HepG2 (cell line): ENCODE measurements around the gene SIAH1. TPM values are rescaled to one million over a fixed set of nuclear protein-coding genes. Genes with fewer than 3 reads are reported as not detected.

Source experiments
- HHEX ChIP-seq: IDR thresholded peaks from 2 replicates; pipeline ENCODE4 v1.6.1; 2016; ENCODE audit warnings: control low read depth
- MED1 ChIP-seq: sonication (generic); formaldehyde crosslinking; IDR thresholded peaks from 2 replicates; pipeline ENCODE4 v1.4.0; 2020; ENCODE audit warnings: missing genetic modification reagents
- NFIB ChIP-seq: sonication (generic); formaldehyde crosslinking; IDR thresholded peaks from 2 replicates; pipeline ENCODE4 v1.9.0; 2021; ENCODE audit warnings: missing genetic modification reagents, mild to moderate bottlenecking, borderline replicate concordance
- RXRB ChIP-seq: IDR thresholded peaks from 2 replicates; pipeline ENCODE4 v1.6.1; 2016; ENCODE audit warnings: borderline replicate concordance, missing genetic modification reagents, missing compliant biosample characterization
- SOX13 ChIP-seq, 3 experiments: fragments of 450-650 bp in 1 of 3; sonication (generic) in 1 of 3; formaldehyde crosslinking in 1 of 3; IDR thresholded peaks in 2 of 3; conservative IDR thresholded peaks in 1 of 3; 2 replicates each; pipeline versions ENCODE4 v1.5.0 to v1.6.1; 2016 to 2020; ENCODE audit warnings: antibody characterized with exemption in 1 of 3, mild to moderate bottlenecking in 1 of 3, missing compliant biosample characterization in 1 of 3, missing genetic modification reagents in 1 of 3, moderate library complexity in 1 of 3
- TEAD3 ChIP-seq: optimal IDR thresholded peaks from 2 replicates; pipeline ENCODE3; 2016; ENCODE audit warnings: borderline replicate concordance
- ZNF136 ChIP-seq: sonication (generic); formaldehyde crosslinking; IDR thresholded peaks from 2 replicates; pipeline ENCODE4 v1.8.1; 2022; ENCODE audit warnings: low read depth, mild to moderate bottlenecking, moderate library complexity, missing genetic modification reagents
- ZNF235 ChIP-seq: sonication (generic); formaldehyde crosslinking; IDR thresholded peaks from 2 replicates; pipeline ENCODE4 v1.8.1; 2023; ENCODE audit warnings: mild to moderate bottlenecking, missing genetic modification reagents, borderline replicate concordance
- ZSCAN25 ChIP-seq: sonication (generic); formaldehyde crosslinking; IDR thresholded peaks from 2 replicates; pipeline ENCODE4 v1.8.0; 2022; ENCODE audit warnings: mild to moderate bottlenecking, missing genetic modification reagents
- polyA plus RNA-seq, 8 experiments: library from polyadenylated mRNA; depleted of rRNA in 3 of 8; stranded (reverse) in 7 of 8; unstranded in 1 of 8; fragments of >200 nt; fragmentation: Illumina TruSeq in 4 of 8; extraction: Trizol in 4 of 8; gene quantifications; 2 replicates each; pipeline versions ENCODE4 v1.2.1 to v1.2.3, GENCODE V29; 2011 to 2016; ENCODE audit warnings: low read depth in 4 of 8, missing spikeins in 1 of 8, mixed read lengths in 1 of 8; ENCODE audit not compliant: insufficient read depth in 1 of 8
- total RNA-seq, 5 experiments: library from RNA; depleted of rRNA; stranded (reverse); fragments of >200 nt; fragmentation: Illumina TruSeq; extraction: Trizol; gene quantifications; 2 replicates each; pipeline ENCODE4 v1.2.3, GENCODE V29; 2016; ENCODE audit warnings: low read depth in 1 of 5
- TF ChIP-seq, protein P1 (sequence below): sonication (generic); formaldehyde crosslinking; IDR thresholded peaks from 2 replicates; pipeline ENCODE4 v1.4.0; 2020; ENCODE audit warnings: missing genetic modification reagents, mild to moderate bottlenecking, borderline replicate concordance
- TF ChIP-seq, protein P2 (sequence below): sonication (generic); formaldehyde crosslinking; IDR thresholded peaks from 2 replicates; pipeline ENCODE4 v1.4.0; 2020; ENCODE audit warnings: mild to moderate bottlenecking, missing genetic modification reagents
- TF ChIP-seq, protein P3 (sequence below): sonication (generic); formaldehyde crosslinking; IDR thresholded peaks from 2 replicates; pipeline ENCODE4 v1.5.0; 2020; ENCODE audit warnings: mild to moderate bottlenecking, missing genetic modification reagents, borderline replicate concordance
- TF ChIP-seq, protein P4 (sequence below): sonication (generic); formaldehyde crosslinking; IDR thresholded peaks from 2 replicates; pipeline ENCODE4 v1.5.1; 2020; ENCODE audit warnings: missing genetic modification reagents, mild to moderate bottlenecking, borderline replicate concordance
- TF ChIP-seq, protein P5 (sequence below): sonication (generic); formaldehyde crosslinking; IDR thresholded peaks from 2 replicates; pipeline ENCODE4 v1.4.0; 2020; ENCODE audit warnings: missing genetic modification reagents, mild to moderate bottlenecking, borderline replicate concordance
- TF ChIP-seq, protein P6 (sequence below): IDR thresholded peaks from 2 replicates; pipeline ENCODE4 v1.6.1; 2016

SIAH1 gene
- total and polyA plus RNA-seq, 2 of the 13 experiments (the other 11 are each of a cell fraction or from before 2014, with no cell fraction given), result 16.0 to 28.6 TPM

DNA sequence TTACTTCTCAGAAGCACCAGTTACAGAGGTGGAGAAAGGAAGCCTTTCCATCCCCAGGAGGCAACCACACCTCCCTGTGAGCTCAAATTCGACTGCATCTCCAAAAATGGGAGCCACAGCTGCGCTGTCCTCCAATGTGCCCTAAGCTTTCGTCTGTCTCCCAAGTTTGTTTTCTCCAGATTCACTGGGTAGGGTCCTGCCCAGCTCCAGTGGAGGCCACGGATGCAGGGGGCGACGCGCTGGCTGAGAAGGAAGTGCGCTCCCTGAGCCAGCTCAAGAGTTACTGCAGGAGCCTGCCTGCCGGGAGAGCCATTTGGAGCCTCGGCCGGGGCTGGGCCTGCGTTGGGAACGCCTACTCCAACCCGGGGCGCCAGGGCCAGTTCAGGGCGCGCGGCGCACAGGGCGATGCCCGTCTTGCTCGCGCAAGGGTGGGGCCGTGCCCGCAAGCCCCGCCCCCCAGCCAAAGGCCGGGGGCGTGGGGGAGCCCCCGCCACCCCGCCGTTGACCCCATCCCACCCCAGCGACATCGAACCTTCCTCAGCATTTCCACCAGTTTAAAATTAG, 19.5 kb downstream of the SIAH1 start (continued):
- TF ChIP-seq, protein P1, sequence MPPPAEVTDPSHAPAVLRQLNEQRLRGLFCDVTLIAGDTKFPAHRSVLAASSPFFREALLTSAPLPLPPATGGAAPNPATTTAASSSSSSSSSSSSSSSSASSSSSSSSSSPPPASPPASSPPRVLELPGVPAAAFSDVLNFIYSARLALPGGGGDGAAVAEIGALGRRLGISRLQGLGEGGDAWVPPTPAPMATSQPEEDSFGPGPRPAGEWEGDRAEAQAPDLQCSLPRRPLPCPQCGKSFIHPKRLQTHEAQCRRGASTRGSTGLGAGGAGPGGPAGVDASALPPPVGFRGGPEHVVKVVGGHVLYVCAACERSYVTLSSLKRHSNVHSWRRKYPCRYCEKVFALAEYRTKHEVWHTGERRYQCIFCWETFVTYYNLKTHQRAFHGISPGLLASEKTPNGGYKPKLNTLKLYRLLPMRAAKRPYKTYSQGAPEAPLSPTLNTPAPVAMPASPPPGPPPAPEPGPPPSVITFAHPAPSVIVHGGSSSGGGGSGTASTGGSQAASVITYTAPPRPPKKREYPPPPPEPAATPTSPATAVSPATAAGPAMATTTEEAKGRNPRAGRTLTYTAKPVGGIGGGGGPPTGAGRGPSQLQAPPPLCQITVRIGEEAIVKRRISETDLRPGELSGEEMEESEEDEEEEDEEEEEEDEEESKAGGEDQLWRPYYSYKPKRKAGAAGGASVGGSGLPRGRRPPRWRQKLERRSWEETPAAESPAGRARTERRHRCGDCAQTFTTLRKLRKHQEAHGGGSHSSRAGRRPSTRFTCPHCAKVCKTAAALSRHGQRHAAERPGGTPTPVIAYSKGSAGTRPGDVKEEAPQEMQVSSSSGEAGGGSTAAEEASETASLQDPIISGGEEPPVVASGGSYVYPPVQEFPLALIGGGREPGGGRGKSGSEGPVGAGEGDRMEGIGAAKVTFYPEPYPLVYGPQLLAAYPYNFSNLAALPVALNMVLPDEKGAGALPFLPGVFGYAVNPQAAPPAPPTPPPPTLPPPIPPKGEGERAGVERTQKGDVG (CRISPR knock-in tag), result peak; percentile 38; the same call in 1 of the 2 replicates
- TF ChIP-seq ZSCAN25 (CRISPR knock-in tag) (peak; percentile 65; the same call in 1 of the 2 replicates), ZNF136 (0 out of 2 replicates have a peak, but pooled peaks have one; percentile 43), SOX13 (IDR thresholded peaks at IDR 0.05) (no peak), SOX13 (CRISPR knock-in tag; conservative IDR thresholded peaks at IDR 0.05 in 1 of 2, IDR thresholded peaks at IDR 0.05 in 1 of 2) (peak in 1 of 2 experiments; percentile 39; a peak in 2 of 4 replicates), MED1 (CRISPR knock-in tag) (peak; percentile 80), ZNF235 (CRISPR knock-in tag) (peak; percentile 62; the same call in 1 of the 2 replicates), RXRB (peak; percentile 71), HHEX (CRISPR knock-in tag) (no peak), TEAD3 (peak; percentile 43), NFIB (no peak)
- TF ChIP-seq, protein P2, sequence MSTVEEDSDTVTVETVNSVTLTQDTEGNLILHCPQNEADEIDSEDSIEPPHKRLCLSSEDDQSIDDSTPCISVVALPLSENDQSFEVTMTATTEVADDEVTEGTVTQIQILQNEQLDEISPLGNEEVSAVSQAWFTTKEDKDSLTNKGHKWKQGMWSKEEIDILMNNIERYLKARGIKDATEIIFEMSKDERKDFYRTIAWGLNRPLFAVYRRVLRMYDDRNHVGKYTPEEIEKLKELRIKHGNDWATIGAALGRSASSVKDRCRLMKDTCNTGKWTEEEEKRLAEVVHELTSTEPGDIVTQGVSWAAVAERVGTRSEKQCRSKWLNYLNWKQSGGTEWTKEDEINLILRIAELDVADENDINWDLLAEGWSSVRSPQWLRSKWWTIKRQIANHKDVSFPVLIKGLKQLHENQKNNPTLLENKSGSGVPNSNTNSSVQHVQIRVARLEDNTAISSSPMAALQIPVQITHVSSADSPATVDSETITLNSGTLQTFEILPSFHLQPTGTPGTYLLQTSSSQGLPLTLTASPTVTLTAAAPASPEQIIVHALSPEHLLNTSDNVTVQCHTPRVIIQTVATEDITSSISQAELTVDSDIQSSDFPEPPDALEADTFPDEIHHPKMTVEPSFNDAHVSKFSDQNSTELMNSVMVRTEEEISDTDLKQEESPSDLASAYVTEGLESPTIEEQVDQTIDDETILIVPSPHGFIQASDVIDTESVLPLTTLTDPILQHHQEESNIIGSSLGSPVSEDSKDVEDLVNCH (CRISPR knock-in tag), result no peak
- TF ChIP-seq, protein P3, sequence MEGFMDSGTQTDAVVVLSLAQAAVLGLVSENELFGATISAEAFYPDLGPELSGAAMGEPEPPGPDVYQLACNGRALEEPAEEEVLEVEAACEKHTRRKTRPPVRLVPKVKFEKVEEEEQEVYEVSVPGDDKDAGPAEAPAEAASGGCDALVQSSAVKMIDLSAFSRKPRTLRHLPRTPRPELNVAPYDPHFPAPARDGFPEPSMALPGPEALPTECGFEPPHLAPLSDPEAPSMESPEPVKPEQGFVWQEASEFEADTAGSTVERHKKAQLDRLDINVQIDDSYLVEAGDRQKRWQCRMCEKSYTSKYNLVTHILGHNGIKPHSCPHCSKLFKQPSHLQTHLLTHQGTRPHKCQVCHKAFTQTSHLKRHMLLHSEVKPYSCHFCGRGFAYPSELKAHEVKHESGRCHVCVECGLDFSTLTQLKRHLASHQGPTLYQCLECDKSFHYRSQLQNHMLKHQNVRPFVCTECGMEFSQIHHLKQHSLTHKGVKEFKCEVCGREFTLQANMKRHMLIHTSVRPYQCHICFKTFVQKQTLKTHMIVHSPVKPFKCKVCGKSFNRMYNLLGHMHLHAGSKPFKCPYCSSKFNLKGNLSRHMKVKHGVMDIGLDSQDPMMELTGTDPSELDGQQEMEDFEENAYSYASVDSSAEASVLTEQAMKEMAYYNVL (CRISPR knock-in tag), result peak; percentile 60; the same call in 1 of the 2 replicates
- TF ChIP-seq, protein P4, sequence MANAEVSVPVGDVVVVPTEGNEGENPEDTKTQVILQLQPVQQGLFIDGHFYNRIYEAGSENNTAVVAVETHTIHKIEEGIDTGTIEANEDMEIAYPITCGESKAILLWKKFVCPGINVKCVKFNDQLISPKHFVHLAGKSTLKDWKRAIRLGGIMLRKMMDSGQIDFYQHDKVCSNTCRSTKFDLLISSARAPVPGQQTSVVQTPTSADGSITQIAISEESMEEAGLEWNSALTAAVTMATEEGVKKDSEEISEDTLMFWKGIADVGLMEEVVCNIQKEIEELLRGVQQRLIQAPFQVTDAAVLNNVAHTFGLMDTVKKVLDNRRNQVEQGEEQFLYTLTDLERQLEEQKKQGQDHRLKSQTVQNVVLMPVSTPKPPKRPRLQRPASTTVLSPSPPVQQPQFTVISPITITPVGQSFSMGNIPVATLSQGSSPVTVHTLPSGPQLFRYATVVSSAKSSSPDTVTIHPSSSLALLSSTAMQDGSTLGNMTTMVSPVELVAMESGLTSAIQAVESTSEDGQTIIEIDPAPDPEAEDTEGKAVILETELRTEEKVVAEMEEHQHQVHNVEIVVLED (CRISPR knock-in tag), result peak; percentile 66; the same call in 1 of the 2 replicates
- TF ChIP-seq, protein P5, sequence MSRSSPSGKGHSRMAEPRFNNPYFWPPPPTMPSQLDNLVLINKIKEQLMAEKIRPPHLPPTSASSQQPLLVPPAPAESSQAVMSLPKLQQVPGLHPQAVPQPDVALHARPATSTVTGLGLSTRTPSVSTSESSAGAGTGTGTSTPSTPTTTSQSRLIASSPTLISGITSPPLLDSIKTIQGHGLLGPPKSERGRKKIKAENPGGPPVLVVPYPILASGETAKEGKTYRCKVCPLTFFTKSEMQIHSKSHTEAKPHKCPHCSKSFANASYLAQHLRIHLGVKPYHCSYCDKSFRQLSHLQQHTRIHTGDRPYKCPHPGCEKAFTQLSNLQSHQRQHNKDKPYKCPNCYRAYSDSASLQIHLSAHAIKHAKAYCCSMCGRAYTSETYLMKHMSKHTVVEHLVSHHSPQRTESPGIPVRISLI, result peak; percentile 31; the same call in 1 of the 2 replicates
- TF ChIP-seq, protein P6, sequence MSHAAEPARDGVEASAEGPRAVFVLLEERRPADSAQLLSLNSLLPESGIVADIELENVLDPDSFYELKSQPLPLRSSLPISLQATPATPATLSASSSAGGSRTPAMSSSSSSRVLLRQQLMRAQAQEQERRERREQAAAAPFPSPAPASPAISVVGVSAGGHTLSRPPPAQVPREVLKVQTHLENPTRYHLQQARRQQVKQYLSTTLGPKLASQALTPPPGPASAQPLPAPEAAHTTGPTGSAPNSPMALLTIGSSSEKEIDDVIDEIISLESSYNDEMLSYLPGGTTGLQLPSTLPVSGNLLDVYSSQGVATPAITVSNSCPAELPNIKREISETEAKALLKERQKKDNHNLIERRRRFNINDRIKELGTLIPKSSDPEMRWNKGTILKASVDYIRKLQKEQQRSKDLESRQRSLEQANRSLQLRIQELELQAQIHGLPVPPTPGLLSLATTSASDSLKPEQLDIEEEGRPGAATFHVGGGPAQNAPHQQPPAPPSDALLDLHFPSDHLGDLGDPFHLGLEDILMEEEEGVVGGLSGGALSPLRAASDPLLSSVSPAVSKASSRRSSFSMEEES (CRISPR knock-in tag), result peak; percentile 49; the same call in 1 of the 2 replicates
